ENCODE results near the gene MPG.

DNA sequence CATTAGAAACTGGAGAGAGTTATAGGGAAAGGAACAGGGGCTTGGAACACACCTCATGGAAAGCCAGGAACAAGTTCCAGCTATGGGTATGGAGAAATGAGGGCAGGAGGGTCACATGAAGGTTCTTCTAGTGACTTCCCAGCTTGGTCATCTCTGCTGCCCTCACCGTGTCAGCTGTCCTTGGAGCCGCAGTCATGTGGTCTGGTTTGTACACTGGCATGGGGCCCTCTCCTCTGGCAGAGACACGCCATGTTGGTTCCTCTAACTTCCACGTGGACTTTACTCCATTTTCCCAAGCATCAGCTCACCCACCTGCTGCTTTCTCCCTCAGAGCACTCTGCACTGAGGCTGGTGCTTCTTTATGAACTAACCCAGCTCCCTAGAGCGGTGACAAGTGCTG is 26.3 kb downstream of the MPG start:
- TF ChIP-seq CTCF (IDR thresholded peaks at IDR 0.05; ENCODE audit: insufficient read depth, low read length, poor library complexity, severe bottlenecking) (no peak), EZH2phosphoT487 (conservative IDR thresholded peaks at IDR 0.05; ENCODE audit: low read length) (no peak)
